Transverse colon (tissue), 4 donors: ENCODE results near the gene HIVEP3. TPM values are rescaled to one million over a fixed set of nuclear protein-coding genes. Genes with fewer than 3 reads are reported as not detected.
A peak's percentile ranks its signal among the peaks of the same experiment; 100 is the strongest.

Experiments used
- DNase-seq: peaks from one replicate; pipeline ENCODE4 v3.0.0-alpha.2; 2019
- H3K27ac ChIP-seq, 4 donors: fragments of 200-600 bp; sonication (generic); 2 replicates each; pipeline ENCODE4 v1.5.1; 2016 to 2018; ENCODE audit warnings: inconsistent platforms in 4 of 4
- H3K27me3 ChIP-seq: fragments of 200-600 bp; sonication (generic); 2 replicates; pipeline ENCODE4 v1.5.1; 2017; ENCODE audit warnings: inconsistent platforms
- H3K36me3 ChIP-seq, 4 donors: fragments of 200-600 bp; sonication (generic); 2 replicates each; pipeline ENCODE4 v1.5.1; 2017 to 2019; ENCODE audit warnings: inconsistent platforms in 4 of 4
- H3K4me1 ChIP-seq, 4 donors: fragments of 200-600 bp; sonication (generic); 2 replicates each; pipeline ENCODE4 v1.5.1; 2017 to 2020; ENCODE audit warnings: inconsistent platforms in 4 of 4
- H3K4me3 ChIP-seq, 4 donors: fragments of 200-600 bp; sonication (generic); 1 replicate in 1 of 4; 2 replicates in 3 of 4; pipeline versions ENCODE4 v1.5.1 to v1.6.1; 2017 to 2019; ENCODE audit warnings: inconsistent platforms in 4 of 4
- H3K9me3 ChIP-seq, 2 donors: fragments of 200-600 bp; sonication (generic); 2 replicates each; pipeline ENCODE4 v1.5.1; 2017 to 2019; ENCODE audit warnings: inconsistent platforms in 2 of 2
- EP300 ChIP-seq: sonication (generic); formaldehyde crosslinking; IDR thresholded peaks from one replicate; pipeline ENCODE4 v1.6.1; 2017; ENCODE audit warnings: antibody characterized with exemption, low read depth
- POLR2A ChIP-seq: fragments of 450-650 bp; IDR thresholded peaks from one replicate; pipeline ENCODE4 v1.6.1; 2016; ENCODE audit warnings: antibody characterized with exemption, mild to moderate bottlenecking, moderate library complexity
- POLR2AphosphoS5 ChIP-seq, 3 donors: sonication (generic); formaldehyde crosslinking; IDR thresholded peaks; one replicate each; pipeline ENCODE4 v1.6.1; 2016; ENCODE audit warnings: antibody characterized with exemption in 3 of 3
- WGBS, 2 donors: methylation state at CpG; one replicate each; pipeline ENCODE4 v1.1.5; 2018; ENCODE audit warnings: low coverage in 1 of 2; 5-methylcytosine and 5-hydroxymethylcytosine counted together
- in situ Hi-C, 4 donors: fragments of 200-750 bp; cut with MboI; loops; one replicate each; pipeline versions ENCODE4 v1.15.0 to v1.15.1; 2017; ENCODE audit warnings: low sequenced_read_pairs in 3 of 4, low pct_ligation_motif_present in 1 of 4, low pct_unique_long_range_greater_than_20kb in 1 of 4
- intact Hi-C: fragments of 100-400 bp; cut with DNase I; formaldehyde crosslinking; loops from one replicate; pipeline ENCODE4 v1.15.1; 2023; ENCODE audit warnings: low total_unique reads
- total RNA-seq, 4 donors: library from RNA; depleted of rRNA; stranded (reverse); fragments of >200 nt; gene quantifications; one replicate each; pipeline ENCODE4 v1.1.0, GENCODE V29; 2016
- TF ChIP-seq, protein P1 (sequence below), 5 experiments: fragments of 200-600 bp in 3 of 5; fragments of 450-650 bp in 2 of 5; sonication (generic) in 3 of 5; IDR thresholded peaks; 1 replicate in 2 of 5; 2 replicates in 3 of 5; pipeline ENCODE4 v1.5.1; 2016 to 2017; ENCODE audit warnings: antibody characterized with exemption in 5 of 5, inconsistent platforms in 3 of 5, mild to moderate bottlenecking in 2 of 5, moderate library complexity in 1 of 5

Gene HIVEP3
- total RNA-seq, 4 donors from 2014 or later: 3.7 to 15.0 (median 5.2) TPM

DNA sequence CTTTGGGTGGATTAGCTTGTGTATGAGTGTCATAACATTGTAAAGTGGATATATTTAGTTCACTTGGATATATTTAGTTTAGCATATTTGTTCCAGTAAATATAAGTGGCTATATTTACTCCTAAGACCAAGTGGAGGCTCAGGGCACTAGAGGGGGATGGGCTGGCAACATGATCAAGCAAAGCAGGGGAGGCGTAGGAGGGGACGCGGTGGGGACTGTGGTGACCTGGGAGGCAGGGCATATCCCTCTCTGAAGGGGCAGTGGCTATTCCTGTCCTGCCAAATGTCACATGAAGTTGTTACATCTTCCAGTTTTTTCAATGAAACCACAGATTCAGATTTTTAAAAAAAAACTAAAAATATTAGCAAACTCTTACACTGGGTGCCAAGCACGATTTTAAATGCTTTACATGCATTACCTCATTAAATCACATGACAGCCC is 382.3 kb downstream of the HIVEP3 start:
- no peaks in the 10 kb centered on the region for H3K36me3 ChIP-seq
- H3K4me3 ChIP-seq: no peak overlapping the region
- no peak for TF ChIP-seq POLR2AphosphoS5 (IDR thresholded peaks at IDR 0.05)
- TF ChIP-seq, protein P1, sequence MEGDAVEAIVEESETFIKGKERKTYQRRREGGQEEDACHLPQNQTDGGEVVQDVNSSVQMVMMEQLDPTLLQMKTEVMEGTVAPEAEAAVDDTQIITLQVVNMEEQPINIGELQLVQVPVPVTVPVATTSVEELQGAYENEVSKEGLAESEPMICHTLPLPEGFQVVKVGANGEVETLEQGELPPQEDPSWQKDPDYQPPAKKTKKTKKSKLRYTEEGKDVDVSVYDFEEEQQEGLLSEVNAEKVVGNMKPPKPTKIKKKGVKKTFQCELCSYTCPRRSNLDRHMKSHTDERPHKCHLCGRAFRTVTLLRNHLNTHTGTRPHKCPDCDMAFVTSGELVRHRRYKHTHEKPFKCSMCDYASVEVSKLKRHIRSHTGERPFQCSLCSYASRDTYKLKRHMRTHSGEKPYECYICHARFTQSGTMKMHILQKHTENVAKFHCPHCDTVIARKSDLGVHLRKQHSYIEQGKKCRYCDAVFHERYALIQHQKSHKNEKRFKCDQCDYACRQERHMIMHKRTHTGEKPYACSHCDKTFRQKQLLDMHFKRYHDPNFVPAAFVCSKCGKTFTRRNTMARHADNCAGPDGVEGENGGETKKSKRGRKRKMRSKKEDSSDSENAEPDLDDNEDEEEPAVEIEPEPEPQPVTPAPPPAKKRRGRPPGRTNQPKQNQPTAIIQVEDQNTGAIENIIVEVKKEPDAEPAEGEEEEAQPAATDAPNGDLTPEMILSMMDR (IDR thresholded peaks at IDR 0.05): no peak
- no peak for TF ChIP-seq POLR2A
- no peak for TF ChIP-seq EP300
- H3K27me3 ChIP-seq: no peaks in the 10 kb centered on the region
- 87% methylated on average over 4 of the region's 4 CpGs; no CpG with 5 or more reads in 1 of the 2 donors for WGBS, 2 donors
- DNase-seq: peak; percentile 6
- H3K27ac ChIP-seq: no peak overlapping the region
- H3K4me1 ChIP-seq: peaks cover 0 to 19% (median 14%) of the 10 kb centered on the region in 4 donors
- in situ Hi-C loops (no loop called here), intact Hi-C loops (no loop called here)
- no peaks in the 10 kb centered on the region for H3K9me3 ChIP-seq

DNA sequence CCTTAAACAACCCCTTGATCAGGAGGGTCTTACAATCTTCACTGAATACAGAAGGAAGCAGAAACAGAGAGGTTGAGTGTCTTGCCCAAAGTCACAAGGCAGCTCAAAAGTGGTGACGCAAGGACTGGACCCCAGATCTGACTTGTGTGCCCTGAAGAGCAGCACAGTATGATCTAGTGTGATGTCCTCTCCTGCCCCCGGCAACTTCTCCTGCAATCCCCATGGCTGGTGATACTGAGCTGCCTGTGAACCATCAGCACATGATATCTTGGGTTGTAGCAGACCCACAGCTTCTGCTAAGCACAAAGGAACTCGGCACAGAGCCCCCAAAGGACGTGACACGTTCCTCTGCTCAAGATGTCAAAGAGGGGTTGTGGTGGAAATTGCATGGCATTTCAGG is 383.0 kb downstream of the HIVEP3 start:
- in situ Hi-C loops: no loop called here
- H3K27ac ChIP-seq: no peak overlapping the region
- no peaks in the 10 kb centered on the region for H3K36me3 ChIP-seq
- no peaks in the 10 kb centered on the region for H3K27me3 ChIP-seq
- TF ChIP-seq EP300 (no peak), POLR2AphosphoS5 (IDR thresholded peaks at IDR 0.05) (no peak), POLR2A (no peak)
- TF ChIP-seq, protein P1 (IDR thresholded peaks at IDR 0.05): no peak
- H3K4me3 ChIP-seq: no peak overlapping the region
- H3K4me1 ChIP-seq: peaks cover 0 to 19% (median 14%) of the 10 kb centered on the region in 4 donors
- intact Hi-C loops: no loop called here
- DNase-seq: peak; percentile 1
- WGBS, 2 donors: 89% methylated on average over 5 of the region's 5 CpGs; no CpG with 5 or more reads in 1 of the 2 donors
- no peaks in the 10 kb centered on the region for H3K9me3 ChIP-seq

DNA sequence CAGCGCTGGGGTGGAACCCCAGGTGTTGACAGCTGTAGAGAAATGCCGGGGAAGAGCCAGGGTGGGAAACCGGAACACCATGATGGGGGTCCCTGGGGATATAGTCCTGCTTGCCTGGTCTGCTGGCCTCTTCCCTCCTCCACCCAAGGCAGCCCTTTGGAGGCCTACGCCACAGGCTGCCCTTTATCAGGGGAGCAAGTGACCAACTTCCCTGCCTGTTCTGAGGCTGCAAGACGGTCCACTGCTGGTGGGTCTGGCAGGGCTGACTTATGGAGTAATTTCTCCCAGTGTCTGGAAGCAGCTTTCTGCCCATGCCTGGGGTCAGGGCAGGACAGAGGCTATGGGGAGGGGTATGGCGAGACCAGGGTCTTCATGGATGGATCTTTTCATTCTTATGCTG is 383.4 kb downstream of the HIVEP3 start:
- Histone ChIP-seq H3K9me3 (no peaks in the 10 kb centered on the region), H3K27me3 (no peaks in the 10 kb centered on the region), H3K4me3 (no peak overlapping the region), H3K4me1 (peaks cover 0 to 19% (median 14%) of the 10 kb centered on the region in 4 donors), H3K36me3 (no peaks in the 10 kb centered on the region), H3K27ac (no peak overlapping the region)
- intact Hi-C loops: no loop called here
- in situ Hi-C loops: no loop called here
- no peak for DNase-seq
- no peak for TF ChIP-seq EP300
- TF ChIP-seq, protein P1 (IDR thresholded peaks at IDR 0.05): no peak
- no peak for TF ChIP-seq POLR2AphosphoS5 (IDR thresholded peaks at IDR 0.05)
- no peak for TF ChIP-seq POLR2A
- WGBS, 2 donors: 91% methylated on average over 6 of the region's 6 CpGs; no CpG with 5 or more reads in 1 of the 2 donors

DNA sequence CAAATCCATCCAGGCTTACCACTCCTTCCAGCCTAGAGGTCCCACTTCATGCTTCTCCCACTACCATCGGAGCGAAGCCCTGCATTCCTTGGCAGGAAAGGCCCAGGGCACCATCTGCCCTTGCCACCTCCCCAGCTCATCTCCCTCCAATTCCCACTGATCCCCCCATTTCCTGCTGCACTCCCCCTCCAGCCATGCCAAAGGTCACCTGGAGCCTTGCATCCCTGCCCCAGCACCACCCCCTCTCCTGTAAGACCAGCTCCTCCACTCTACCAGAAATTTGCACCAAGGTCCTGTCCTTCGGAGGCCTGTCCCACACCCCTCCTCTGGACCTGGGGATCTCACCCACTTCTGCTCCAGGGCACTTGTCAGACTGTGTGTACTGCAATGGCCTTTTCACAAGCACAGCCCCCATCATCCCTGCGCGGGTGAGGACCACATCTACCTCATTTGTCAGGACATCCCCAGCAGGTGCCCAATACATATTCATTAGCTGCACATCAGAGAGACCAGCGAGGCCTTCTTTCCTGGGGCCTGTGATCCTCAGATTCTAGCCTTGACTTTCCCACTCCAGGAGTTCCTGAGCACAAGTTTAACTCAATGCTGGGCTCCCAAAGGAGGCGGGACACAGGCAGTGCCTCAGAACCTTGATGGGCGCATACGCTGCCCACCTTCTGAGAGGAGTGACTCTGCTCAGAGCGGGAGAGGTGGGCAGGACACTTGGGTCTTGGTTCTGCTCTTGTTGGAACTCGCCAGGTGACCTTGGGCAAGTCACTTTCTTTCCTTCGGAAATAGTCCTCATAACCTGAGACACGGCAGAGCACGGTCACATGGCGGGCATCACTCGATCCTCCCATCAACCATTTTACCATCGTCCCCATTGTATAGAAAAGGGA is 384.3 kb downstream of the HIVEP3 start:
- Histone ChIP-seq H3K27ac (no peak overlapping the region), H3K4me3 (no peak overlapping the region), H3K36me3 (no peaks in the 10 kb centered on the region), H3K4me1 (peaks cover 0 to 19% (median 14%) of the 10 kb centered on the region in 4 donors), H3K27me3 (no peaks in the 10 kb centered on the region), H3K9me3 (no peaks in the 10 kb centered on the region)
- in situ Hi-C loops (no loop called here), intact Hi-C loops (no loop called here)
- 94 to 96% methylated on average over 5 to 16 of the region's 17 CpGs for whole genome bisulfite sequencing, 2 donors
- TF ChIP-seq POLR2A: no peak
- TF ChIP-seq POLR2AphosphoS5 (IDR thresholded peaks at IDR 0.05): no peak
- TF ChIP-seq EP300: no peak
- TF ChIP-seq, protein P1 (IDR thresholded peaks at IDR 0.05): no peak
- no peak for DNase-seq
